ENCODE results near the gene CYP2J2.
"Not testable (repeated sequence)": the region's sequence is repeated elsewhere in the genome, so short reads cannot be mapped to it uniquely, and the experiment has no call there.

CYP2J2 gene

GRCh38 chr1:59917026-59917784 lies 9.4 kb downstream of the CYP2J2 start:
- peaks cover 34% of the 10 kb centered on the region for H3K27me3 Mint-ChIP-seq (ENCODE audit: low read depth, poor library complexity)
- H3K36me3 Mint-ChIP-seq (ENCODE audit: low read depth), result no peaks in the 10 kb centered on the region
- H3K4me1 Mint-ChIP-seq, result no peaks in the 10 kb centered on the region
- no peaks in the 10 kb centered on the region for H3K9me3 Mint-ChIP-seq
- no peak for TF ChIP-seq CTCF (IDR thresholded peaks at IDR 0.05)
- no peak overlapping the region for H3K27ac Mint-ChIP-seq
- DNase-seq, result no peak
- H3K4me3 Mint-ChIP-seq, result no peak overlapping the region

- TF ChIP-seq CTCF (IDR thresholded peaks at IDR 0.05), result no peak
- DNase-seq, result no peak
- Mint-ChIP-seq H3K4me3 (no peak overlapping the region), H3K36me3 (ENCODE audit: low read depth) (no peaks in the 10 kb centered on the region), H3K27ac (no peak overlapping the region), H3K27me3 (ENCODE audit: low read depth, poor library complexity) (peaks cover 26% of the 10 kb centered on the region), H3K9me3 (no peaks in the 10 kb centered on the region), H3K4me1 (no peaks in the 10 kb centered on the region)
Observed at GRCh38 chr1:59915516-59915915, 11.1 kb downstream of the CYP2J2 start.

GRCh38 chr1:59914791-59915286 lies 11.7 kb downstream of the CYP2J2 start:
- H3K27ac Mint-ChIP-seq, H3K4me3 Mint-ChIP-seq: not testable (repeated sequence)

GRCh38 chr1:59908682-59909081 lies 17.9 kb downstream of the CYP2J2 start:
- no peak for DNase-seq
- Mint-ChIP-seq H3K4me1 (no peaks in the 10 kb centered on the region), H3K36me3 (ENCODE audit: low read depth) (no peaks in the 10 kb centered on the region), H3K9me3 (no peaks in the 10 kb centered on the region), H3K27me3 (ENCODE audit: low read depth, poor library complexity) (peaks cover 10% of the 10 kb centered on the region), H3K4me3 (no peak overlapping the region), H3K27ac (no peak overlapping the region)
- TF ChIP-seq CTCF (IDR thresholded peaks at IDR 0.05), result no peak

More at GRCh38 chr1:59914791-59915286, 11.7 kb downstream of the CYP2J2 start:
- H3K36me3 Mint-ChIP-seq (ENCODE audit: low read depth); H3K4me1 Mint-ChIP-seq; H3K9me3 Mint-ChIP-seq; DNase-seq: not testable (repeated sequence)
- H3K27me3 Mint-ChIP-seq (ENCODE audit: low read depth, poor library complexity), result peaks cover 26% of the 10 kb centered on the region

- Mint-ChIP-seq H3K4me3 (no peak overlapping the region), H3K9me3 (no peaks in the 10 kb centered on the region), H3K27me3 (ENCODE audit: low read depth, poor library complexity) (peaks cover 5% of the 10 kb centered on the region), H3K36me3 (ENCODE audit: low read depth) (no peaks in the 10 kb centered on the region), H3K27ac (no peak overlapping the region), H3K4me1 (no peaks in the 10 kb centered on the region)
- TF ChIP-seq CTCF (IDR thresholded peaks at IDR 0.05), result no peak
- no peak for DNase-seq
Observed at GRCh38 chr1:59908084-59908483, 18.5 kb downstream of the CYP2J2 start.

- no peak for TF ChIP-seq CTCF (IDR thresholded peaks at IDR 0.05)
- Mint-ChIP-seq H3K27ac (no peak overlapping the region), H3K4me1 (no peaks in the 10 kb centered on the region), H3K27me3 (ENCODE audit: low read depth, poor library complexity) (peaks cover 5% of the 10 kb centered on the region), H3K4me3 (no peak overlapping the region), H3K36me3 (ENCODE audit: low read depth) (no peaks in the 10 kb centered on the region), H3K9me3 (no peaks in the 10 kb centered on the region)
- no peak for DNase-seq
Observed at GRCh38 chr1:59906931-59907330, 19.6 kb downstream of the CYP2J2 start.
